ENCODE data around the gene SMIM10L2A. TPM values are rescaled to one million over a fixed set of nuclear protein-coding genes. Genes with fewer than 3 reads are reported as not detected.
A peak's percentile ranks its signal among the peaks of the same experiment; 100 is the strongest.

SMIM10L2A gene
- total RNA-seq (2021) = 18.1 and 18.3 TPM in 2 replicates
- long read RNA-seq, full-length matches to known transcripts = 1 of 9 reads
- long read RNA-seq, partial matches to known transcripts = 0 of 9 reads
- long read RNA-seq, other reads (novel, unspliced or antisense) = 8 of 9 reads

DNA sequence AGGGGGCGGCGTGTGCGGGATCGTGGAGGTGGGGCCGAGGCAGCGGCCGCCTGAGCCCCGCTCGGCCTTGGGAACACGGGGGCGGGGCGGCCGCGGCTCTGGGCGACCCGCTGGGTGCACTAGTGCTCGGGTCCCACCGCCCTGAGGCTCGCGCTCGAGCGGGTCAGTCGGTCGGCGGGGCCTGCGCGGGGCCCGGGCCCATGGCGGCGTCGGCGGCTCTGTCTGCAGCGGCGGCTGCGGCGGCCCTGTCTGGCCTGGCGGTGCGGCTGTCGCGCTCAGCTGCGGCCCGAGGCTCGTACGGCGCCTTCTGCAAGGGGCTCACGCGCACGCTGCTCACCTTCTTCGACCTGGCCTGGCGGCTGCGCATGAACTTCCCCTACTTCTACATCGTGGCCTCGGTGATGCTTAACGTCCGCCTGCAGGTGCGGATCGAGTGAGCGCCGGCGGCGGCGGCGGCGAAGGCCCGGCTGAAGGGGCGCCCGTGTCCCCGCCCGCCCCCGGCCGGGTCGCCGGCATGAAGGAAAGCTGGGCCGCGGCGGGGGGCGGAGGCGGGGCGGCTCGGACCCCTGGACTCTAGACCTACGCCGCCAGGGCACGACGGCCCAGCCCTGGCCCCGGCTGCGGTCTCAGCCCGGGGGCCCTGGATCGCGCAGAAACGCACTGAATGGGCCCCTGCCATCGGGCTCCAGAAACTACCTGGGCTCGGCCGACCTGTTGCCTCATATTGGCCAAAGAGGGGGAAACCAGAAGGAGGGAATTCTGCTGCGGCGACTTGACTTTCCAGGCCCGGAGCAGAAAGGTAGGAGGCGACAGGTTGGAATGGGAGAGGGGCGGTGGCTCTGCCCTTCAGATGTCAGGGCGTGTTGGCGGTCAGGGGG is at the start of gene SMIM10L2A:
Gene SMIM10L2A, plus strand, starts transcription at position 13 of the 878 bp plus-strand sequence. Its CDS starts 188 bp downstream, at position 201.
- peaks cover 47 to 69% of the 10 kb centered on the region in 2 experiments for H3K9me3 Mint-ChIP-seq
- H3K27ac Mint-ChIP-seq = no peak within 1 kb of the TSS
- no peak within 1 kb of the TSS for H2BK20ac ChIP-seq (ENCODE audit: low read depth, low read length, poor library complexity, severe bottlenecking)
- no peaks in the 10 kb centered on the region for H3K27me3 ChIP-seq (ENCODE audit: insufficient read depth, low read length)
- H3K14ac ChIP-seq (ENCODE audit: insufficient read depth, low read length) = no peak within 1 kb of the TSS
- no peak within 1 kb of the TSS for H2BK15ac ChIP-seq (ENCODE audit: low read depth, low read length)
- H4K5ac ChIP-seq (ENCODE audit: insufficient read length, low read depth, low read length) = no peak within 1 kb of the TSS
- H3K18ac ChIP-seq (ENCODE audit: insufficient read length, low read depth, low read length) = no peak within 1 kb of the TSS
- H2BK12ac ChIP-seq (ENCODE audit: insufficient read length, low read depth, low read length) = no peak within 1 kb of the TSS
- H3T11ph ChIP-seq (ENCODE audit: low read length) = no peak within 1 kb of the TSS
- H3K4ac ChIP-seq (ENCODE audit: low read depth, low read length) = no peak within 1 kb of the TSS
- no peak within 1 kb of the TSS for H2AK5ac ChIP-seq (ENCODE audit: insufficient read length, low read length)
- H3K4me1 Mint-ChIP-seq = peaks cover 15 to 24% of the 10 kb centered on the region in 2 experiments
- H3K27me3 Mint-ChIP-seq (ENCODE audit: low read depth) = peaks cover 8% of the 10 kb centered on the region
- H3K23me2 ChIP-seq (ENCODE audit: insufficient read length, low read depth, low read length, poor library complexity, severe bottlenecking) = peaks cover 2% of the 10 kb centered on the region
- no CpG with 5 or more reads among the region's 100 CpGs for WGBS (ENCODE audit: extremely low coverage, insufficient read length, low lambda C conversion rate)
- peaks cover 9% of the 10 kb centered on the region for H3K9me3 ChIP-seq (ENCODE audit: control insufficient read depth, low read depth, low read length)
- H3K79me1 ChIP-seq (ENCODE audit: insufficient read depth, low read depth, low read length, poor library complexity, severe bottlenecking) = no peaks in the 10 kb centered on the region
- no peak for DNase-seq
- no peak within 1 kb of the TSS for H3K27ac ChIP-seq (ENCODE audit: insufficient read length, low read depth, low read length)
- H4K8ac ChIP-seq (replicated peaks; ENCODE audit: insufficient read length, low read depth, low read length) = no peak within 1 kb of the TSS
- H3K9ac ChIP-seq (ENCODE audit: extremely low read depth, insufficient read length, low read length) = no peak within 1 kb of the TSS
- TF ChIP-seq, protein P1, sequence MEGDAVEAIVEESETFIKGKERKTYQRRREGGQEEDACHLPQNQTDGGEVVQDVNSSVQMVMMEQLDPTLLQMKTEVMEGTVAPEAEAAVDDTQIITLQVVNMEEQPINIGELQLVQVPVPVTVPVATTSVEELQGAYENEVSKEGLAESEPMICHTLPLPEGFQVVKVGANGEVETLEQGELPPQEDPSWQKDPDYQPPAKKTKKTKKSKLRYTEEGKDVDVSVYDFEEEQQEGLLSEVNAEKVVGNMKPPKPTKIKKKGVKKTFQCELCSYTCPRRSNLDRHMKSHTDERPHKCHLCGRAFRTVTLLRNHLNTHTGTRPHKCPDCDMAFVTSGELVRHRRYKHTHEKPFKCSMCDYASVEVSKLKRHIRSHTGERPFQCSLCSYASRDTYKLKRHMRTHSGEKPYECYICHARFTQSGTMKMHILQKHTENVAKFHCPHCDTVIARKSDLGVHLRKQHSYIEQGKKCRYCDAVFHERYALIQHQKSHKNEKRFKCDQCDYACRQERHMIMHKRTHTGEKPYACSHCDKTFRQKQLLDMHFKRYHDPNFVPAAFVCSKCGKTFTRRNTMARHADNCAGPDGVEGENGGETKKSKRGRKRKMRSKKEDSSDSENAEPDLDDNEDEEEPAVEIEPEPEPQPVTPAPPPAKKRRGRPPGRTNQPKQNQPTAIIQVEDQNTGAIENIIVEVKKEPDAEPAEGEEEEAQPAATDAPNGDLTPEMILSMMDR (conservative IDR thresholded peaks at IDR 0.05) = no peak
- H3K23ac ChIP-seq (ENCODE audit: insufficient read length, low read depth, low read length) = no peak within 1 kb of the TSS
- peaks cover 4% of the 10 kb centered on the region; the same call in 1 of the 2 replicates for H3K4me1 ChIP-seq (ENCODE audit: insufficient read depth, low read length)
- no peak within 1 kb of the TSS for H4K91ac ChIP-seq (ENCODE audit: insufficient read length, low read depth, low read length)
- H2BK5ac ChIP-seq (ENCODE audit: insufficient read length, low read length) = no peak within 1 kb of the TSS
- no peaks in the 10 kb centered on the region for H4K20me1 ChIP-seq (ENCODE audit: control insufficient read depth, insufficient read depth, insufficient read length)
- H3K36me3 Mint-ChIP-seq (ENCODE audit: insufficient read depth in 1 of 3, low read depth in 3 of 3) = peaks cover 8 to 29% (median 27%) of the 10 kb centered on the region in 3 experiments; a peak in 6 of 7 replicates
- no peak within 1 kb of the TSS for H3K56ac ChIP-seq (ENCODE audit: insufficient read length, low read depth, low read length)
- peak within 1 kb of the TSS; percentile 26 for H3K4me2 ChIP-seq (ENCODE audit: insufficient read depth, insufficient read length, low read length)
- peak within 1 kb of the TSS; percentile 77 to 80 for H3K4me3 Mint-ChIP-seq
- no peak within 1 kb of the TSS for H2BK120ac ChIP-seq (ENCODE audit: low read depth, low read length, poor library complexity, severe bottlenecking)
- H2AFZ ChIP-seq (ENCODE audit: low read length) = peak within 1 kb of the TSS; percentile 64
- H3K79me2 ChIP-seq (ENCODE audit: insufficient read depth, low read length) = no peaks in the 10 kb centered on the region
